8988T (cell line): ENCODE measurements around the gene C9orf50.

Experiments used
- DNase-seq: peaks from one replicate; pipeline ENCODE4 v3.0.0; 2011

C9orf50 gene

DNA sequence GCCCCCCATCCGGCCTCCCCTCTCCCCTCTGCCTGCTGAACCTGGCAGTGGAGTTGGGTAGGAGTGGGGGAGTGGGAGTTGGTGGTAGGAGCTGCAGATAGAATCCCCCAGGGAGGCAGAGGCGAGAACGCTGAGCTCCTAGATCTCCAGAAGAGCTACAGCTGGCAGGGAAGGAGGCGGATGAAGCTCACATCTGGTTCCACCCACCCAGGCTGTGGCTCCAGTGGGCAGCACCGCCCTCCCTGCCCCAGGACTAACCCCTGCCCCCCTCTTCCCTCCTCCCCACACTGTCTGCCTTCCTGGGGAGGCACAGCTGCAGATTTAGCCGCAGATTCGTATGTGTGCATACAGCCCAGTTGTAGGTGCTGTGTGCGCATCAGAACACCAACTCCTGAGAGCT, 34.2 kb downstream of the C9orf50 start:
- no peak for DNase-seq

DNA sequence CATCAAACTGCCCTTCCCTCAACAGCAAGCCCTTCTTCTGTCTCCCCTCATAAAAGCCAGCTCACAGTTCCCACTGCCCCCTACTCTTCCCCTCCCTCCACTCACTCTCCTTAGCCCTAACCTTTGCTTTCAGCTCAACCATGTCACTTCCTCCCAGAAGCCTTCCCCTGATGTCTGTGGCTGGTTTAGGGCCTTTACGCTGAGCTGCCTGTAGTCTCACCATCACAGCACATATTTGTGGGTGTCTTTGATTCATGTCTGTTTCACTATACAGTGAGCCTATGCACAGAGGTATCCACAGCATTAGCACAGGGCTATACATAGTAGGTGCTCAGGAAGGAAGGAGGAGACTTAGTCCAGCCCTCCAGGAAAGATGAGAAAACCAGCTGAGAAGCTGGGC, 34.7 kb downstream of the C9orf50 start:
- no peak for DNase-seq

DNA sequence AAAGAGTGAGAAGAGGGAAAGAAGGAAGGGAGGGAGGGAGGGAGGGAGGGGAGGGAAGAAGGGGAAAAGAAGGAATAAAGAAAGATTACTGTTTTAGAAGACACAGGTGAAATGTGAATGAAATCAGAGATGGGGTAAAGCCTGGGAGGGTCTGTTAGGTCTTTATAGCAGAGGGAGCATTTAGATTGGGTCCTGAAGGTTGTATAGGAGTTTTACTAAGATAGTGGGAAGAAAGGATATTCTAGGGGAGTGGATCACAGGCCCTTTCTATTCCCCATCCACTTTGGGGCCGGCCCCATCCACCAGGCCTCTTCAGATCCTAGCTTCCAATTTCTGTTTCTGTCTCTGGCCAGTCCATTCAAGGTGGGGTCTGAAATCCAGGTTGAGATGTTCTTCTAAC, 35.5 kb downstream of the C9orf50 start:
- DNase-seq = no peak

DNA sequence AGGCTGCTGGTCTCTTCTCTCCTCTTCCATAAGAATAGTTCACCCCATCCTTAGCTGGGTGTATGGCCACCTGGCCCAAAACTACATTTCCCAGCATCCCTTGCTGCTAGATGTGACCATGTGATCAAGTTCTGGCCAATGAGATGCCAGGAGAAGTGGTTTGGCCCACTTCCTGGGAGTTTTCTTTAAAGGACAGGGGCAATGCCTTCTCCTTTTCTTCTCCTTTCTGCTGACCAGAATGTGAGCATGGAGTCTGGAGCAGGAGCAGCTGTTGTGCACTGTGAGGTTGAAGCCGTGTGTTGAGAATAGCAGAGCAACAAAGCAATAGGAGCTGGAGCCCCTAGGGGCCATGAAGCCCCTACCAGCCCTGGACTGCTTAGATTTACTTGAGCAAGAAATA, 36.8 kb downstream of the C9orf50 start:
- peak; percentile 60 for DNase-seq

DNA sequence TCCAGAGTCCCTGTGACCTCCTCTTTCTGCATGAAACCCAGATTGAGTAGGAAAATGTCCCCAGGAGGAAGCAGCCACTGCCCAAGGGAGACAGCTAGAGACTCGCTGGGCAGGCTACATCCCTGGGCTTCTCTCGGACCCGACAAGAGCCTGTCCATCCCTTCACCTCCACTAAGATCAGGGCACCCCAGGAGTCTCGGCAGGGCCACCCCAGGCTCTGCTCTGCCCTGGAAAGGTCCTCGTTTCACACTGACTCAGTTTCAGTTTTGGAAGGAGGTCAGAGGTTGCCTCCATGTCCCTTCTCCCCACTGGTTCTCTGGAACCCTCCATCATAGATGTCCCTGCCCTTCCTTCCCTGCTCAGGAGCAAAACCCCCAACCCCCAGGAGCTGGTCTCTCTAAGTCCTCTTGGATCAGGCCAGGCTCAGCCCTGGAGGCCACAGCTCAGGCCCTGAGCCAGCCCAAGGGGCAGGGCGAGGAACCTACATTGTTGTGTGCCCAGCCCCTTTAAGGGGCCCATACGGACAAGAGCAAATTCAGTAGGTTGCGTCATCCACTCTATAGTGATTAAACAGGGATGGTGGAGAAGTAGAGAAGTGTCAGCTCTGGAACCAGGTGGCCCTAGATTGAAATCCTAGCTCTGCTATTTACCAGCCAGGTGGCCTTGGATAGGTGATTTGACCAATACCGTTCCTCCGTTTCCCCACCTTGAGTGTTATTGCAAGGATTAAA, 37.4 kb downstream of the C9orf50 start:
- no peak for DNase-seq

DNA sequence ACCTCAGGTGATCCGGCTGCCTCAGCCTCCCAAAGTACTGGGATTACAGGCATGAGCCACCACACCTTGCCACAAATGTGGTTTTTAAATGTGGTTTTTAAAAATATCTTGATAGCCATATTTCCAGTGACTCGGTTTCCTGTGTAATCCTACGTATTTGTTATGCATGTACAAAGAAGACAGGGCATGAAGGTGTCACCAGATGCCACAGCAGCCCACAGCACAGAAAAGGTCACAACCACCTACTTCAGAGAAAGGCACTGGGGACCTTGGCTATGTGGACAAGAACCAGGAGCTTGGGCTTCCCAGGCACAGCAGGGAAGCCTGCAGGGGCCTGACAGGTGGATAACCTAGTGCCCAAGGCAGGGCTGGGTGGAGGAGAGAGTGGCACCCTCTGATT, 38.0 kb downstream of the C9orf50 start:
- DNase-seq = no peak

DNA sequence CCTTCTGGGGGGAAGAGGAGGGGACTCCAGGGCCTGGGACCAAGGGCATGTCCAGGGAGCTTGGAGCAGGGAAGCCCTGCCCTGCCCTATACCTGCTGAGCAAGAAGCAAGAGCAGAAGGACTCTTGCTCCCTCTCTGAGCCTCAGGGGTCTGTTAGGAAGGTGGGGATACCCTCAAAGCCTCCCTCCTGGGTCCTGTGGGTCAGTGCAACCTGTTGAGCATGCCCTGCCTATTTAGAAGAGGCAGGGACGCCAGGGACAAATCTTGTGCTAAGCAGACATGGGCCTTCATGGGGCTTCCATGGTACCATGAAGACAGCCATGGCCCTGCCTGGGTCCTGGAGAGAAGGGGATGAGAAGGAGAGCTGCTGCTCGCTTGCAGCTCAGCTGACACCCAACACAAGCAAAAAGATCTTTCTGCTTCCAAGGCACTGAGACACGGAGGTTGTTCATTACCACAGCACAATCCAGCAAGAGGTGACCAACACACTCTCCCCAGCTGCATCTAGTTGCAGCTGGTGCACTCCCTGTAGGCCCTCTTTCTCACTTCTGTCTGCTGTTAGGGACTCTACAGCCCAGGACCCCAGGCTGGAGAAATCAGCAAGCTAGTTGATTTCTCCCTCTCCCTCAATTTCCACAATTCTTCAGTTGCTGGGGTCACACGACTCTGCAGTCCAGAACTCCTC, 39.3 kb downstream of the C9orf50 start:
- DNase-seq = no peak

DNA sequence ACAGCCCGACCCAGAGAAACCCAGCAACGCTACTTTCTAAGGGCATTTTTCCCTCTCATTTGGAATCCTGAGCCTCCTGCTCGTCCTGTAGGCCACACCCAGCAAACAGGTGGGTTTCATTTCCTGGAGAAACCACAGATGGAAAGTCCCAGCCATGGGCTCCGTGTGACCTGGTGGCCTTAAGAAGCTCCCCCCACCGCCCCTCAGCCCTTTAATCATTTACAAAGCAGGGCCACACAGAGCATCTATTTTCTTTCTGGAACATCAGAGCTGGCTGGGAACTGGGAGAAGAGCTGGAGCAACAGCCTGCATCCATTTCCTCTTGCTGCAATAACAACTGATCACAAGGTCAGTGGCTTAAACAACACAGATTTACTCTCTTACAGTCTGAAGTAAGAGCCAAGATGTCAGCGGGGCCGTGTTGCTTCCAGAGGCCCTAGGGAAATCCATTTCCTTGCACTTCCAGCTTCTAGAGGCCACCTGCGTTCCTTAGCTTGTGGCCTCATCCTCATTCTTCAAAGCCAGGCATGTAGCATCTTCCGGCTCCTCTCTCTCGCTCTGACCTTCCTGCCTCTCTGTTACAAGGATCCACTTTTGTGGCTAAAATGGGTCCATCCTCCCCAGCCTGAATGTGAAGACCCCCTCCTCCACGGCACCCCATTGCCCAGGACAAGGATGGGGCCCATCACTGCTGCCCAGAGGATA, 40.5 kb downstream of the C9orf50 start:
- DNase-seq = no peak

DNA sequence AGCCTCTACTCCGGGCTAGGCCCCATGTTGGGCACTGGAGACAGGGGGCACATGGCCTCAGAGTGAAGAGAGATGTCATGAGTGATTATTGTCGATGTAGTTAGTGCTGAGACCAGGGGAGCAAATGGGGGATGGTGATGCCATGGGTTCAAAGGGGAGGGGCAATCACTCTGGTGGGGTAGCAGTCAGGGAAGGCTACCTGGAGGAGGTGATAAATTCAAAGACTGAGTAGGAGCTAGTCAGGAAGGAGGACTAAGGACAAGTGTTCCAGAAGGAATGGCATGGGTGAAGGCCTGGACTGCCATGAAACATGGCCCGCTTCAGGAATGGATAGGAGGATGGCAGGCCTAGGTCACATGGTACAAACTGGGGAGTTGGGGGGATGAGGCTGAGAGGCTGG, 41.6 kb downstream of the C9orf50 start:
- DNase-seq = no peak

DNA sequence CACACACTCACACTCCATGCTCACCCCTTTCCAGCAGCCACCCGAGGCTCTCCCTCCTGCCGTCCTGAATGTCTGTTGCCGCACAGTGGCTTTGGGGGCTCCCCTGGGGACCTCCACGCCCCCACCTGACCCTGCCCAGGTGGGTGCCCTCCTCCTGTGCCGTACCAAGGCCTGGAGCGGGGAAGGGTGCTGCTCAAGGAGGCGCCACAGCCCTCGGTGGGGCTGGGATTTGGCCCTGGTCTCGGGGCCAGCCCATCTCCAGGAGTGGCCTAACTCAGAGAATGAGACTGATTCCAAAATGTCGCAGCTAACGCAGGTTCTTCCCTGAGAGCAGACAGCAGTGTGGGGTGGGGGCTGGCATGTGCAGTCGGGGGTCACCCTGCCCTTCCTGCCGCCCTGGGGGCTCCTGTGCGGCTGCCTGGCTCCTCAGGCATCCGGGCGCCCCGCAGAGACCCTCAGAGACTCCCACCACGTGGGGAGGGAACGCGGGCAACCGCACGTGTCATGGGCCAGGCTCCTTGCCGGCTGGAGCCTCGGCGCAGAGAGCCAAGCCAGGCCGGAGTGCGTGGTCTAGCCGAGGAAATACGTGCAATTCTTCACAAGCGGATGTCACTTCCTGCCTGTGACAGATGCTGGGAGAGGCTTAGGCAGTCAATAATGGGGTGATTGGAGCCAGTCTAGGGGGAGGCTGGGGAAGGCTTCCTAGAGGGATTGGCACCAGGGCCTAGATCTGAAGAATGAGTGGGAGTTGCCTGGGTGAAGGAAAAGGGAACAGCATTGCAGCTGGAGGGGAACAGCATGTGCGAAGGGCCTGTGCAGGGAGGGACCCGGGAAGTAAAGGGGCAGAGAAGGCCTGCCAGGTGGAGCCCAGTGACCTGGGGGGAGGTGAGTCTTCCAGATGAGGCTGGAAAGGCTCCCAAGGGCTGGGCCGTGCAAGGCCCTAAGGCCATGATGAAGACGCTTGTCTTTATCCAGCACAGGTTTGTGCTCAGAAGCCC, 44.1 kb downstream of the C9orf50 start:
- no peak for DNase-seq

DNA sequence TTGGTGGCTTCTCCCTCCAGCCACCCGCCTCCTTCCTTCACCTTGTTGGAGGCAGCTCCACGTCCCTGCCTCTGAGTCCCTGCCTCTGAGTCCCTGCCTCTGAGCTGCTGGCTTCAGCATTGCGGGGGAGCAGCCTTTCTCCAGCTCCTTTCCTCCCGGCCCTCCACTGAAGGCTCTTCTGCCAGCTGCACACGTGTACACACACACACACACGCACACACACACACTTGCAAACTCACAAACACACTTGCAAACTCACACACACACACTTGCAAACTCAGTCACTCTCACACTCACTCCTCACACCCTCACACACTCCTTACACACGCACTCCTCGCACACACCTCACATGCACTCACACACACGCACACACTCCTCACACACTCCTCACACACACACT, 45.1 kb downstream of the C9orf50 start:
- DNase-seq = no peak

DNA sequence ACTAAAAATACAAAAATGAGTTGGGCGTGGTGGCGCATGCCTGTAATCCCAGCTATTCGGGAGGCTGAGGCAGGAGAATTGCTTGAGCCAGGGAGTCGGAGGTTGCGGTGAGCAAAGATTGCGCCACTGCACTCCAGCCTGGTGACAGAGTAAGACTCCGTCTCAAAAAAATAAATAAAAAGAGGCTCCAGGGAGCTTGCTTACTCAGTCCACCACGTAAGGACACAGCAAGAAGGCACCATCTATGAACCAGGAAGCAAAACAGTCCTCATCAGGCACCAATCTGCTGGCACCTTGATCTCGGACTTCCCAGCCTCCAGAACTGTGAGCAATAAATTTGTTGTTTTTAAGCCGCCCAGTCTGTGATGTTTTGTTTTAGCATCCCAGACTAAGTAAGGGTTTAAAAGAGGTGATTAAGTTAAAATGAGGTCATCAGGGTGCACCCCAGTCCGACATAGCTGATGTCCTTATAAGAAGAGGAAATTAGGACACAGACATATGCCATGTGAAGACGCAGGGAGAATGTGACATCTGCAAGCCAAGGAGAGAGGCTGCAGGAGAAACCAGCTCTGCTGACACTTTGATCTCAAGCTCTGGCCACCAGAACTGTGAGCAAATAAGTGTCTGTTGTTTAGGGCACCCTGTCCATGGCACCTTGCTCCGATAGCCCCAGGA, 45.9 kb downstream of the C9orf50 start:
- no peak for DNase-seq

DNA sequence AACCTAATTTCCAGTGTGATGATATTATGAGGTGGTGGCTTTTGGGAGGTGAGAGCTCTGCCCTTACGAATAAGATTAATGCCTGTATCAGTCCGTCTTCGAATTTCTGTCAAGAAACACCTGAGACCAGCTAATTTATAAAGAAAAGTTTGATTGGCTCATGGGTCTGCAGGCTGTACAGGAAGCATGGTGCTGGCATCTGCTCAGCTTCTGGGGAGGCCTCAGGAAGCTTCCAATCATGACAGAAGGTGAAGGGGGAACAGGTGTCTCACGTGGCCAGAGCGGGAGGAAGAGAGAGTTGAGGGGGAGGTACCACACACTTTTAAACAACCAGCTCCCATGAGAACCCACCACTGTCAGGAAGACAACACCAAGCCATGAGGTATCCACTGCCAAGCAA, 46.9 kb downstream of the C9orf50 start:
- no peak for DNase-seq

DNA sequence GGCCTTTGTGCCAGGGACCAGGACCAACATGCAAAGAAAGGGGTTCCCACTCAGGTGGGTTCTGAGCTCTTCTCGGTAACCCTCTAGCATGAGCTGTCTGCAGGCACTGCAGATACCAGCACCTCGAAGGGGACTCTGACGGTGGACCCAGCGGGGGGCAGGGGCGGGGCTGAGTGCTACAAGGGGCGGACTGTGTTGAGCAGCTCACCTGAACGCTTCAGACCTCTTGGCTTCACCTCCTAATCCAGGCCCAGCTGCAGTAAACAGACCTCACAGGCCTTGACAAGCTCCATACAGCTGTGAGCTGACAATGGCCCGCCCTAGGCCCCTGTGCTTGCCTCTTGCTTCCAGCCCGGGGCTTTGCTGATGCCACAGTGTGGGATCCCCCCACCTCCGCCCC, 48.4 kb downstream of the C9orf50 start:
- no peak for DNase-seq

DNA sequence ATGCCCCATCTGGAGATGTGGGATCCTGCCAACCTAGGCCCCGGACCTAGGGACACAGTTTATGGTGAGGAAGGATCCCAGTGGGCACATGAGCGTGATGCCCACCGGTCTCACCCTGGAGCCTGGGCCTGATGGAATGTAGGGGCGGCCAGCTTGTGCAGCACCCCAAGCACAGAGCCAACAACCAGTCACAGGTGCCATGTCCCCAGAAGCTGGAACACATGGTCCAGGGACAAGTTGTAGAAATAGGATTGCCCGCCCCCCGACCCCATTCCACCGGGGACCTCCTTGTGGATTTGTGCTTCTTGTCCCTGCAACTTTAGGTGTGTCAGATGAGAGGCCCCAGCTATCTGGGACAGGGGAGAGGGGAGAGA, 48.9 kb downstream of the C9orf50 start:
- no peak for DNase-seq

DNA sequence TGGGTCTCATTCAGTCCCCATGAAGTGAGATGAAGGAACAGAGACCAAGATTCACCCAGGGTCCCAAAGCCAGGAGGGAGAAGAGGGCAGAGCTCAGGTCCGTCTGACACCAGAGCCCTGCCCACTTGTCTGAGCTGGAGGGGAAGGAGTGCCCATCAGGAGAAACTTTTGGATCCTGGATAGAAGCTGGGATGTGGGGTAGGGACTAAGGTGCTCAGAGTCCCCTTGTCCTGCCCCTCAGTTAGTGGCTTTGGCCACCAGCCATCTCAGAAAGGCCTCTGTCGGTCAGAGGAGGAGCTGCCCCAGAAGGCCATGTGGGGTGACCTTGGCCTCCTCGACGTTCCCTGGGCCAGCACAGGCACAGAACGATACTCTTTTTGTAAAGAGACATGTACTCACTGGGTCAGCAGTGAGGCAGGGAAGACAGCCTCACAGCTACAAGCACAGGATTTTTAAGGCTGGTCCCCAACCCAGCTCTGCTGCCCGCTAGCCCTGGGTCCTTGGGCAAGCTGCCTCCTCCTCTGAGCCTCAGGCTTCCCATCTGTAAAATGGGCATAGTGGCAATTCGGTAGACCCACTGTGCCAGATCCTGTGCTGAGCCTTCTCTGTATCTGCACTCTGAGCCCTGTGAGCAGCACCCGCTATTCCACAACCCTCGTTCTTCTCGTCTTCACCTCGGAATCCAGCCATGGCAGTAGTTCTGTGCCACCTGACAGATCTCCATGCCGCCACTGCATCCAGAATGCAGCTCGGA, 49.4 kb downstream of the C9orf50 start:
- DNase-seq = no peak

DNA sequence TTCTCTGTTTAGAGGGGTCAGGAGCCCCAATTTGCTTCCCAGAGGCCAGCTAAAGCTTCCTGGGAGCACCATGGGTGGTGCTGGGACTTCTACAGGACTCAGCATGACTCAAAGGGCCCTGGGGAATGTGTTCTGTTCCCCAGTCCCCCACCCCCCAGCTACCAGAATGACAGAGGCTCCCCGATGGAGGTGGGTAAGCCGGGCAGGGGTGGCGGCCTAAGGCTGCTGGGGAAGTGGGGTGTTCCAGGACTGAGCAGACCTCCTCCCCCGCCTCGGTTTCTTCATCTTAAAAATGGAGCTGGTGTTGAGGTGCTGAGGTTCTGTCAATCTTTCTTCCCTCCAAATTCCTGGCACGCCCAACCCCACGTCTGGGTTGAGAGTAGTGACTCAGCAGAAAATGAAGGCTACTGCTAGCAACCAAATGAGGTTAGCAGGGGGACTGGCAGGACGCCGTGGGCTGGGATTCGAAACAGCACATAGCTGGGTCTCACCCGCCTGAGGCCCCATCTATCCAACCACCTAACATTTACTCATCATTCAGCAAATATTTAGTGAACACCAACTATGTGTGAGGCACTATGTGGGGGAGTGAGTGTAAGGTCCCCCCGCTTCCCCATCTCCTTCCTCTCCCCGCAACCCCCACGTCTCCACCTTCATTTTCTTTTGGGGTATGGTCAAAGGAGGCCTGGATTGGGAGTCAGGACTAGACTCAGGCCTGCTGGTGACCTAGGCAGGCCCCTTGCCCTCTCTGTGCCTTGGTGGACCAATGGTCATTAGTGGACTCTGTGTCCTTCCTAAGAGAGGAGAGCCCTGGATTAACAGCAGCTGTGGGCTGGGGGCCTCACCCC, 50.2 kb downstream of the C9orf50 start:
- no peak for DNase-seq

DNA sequence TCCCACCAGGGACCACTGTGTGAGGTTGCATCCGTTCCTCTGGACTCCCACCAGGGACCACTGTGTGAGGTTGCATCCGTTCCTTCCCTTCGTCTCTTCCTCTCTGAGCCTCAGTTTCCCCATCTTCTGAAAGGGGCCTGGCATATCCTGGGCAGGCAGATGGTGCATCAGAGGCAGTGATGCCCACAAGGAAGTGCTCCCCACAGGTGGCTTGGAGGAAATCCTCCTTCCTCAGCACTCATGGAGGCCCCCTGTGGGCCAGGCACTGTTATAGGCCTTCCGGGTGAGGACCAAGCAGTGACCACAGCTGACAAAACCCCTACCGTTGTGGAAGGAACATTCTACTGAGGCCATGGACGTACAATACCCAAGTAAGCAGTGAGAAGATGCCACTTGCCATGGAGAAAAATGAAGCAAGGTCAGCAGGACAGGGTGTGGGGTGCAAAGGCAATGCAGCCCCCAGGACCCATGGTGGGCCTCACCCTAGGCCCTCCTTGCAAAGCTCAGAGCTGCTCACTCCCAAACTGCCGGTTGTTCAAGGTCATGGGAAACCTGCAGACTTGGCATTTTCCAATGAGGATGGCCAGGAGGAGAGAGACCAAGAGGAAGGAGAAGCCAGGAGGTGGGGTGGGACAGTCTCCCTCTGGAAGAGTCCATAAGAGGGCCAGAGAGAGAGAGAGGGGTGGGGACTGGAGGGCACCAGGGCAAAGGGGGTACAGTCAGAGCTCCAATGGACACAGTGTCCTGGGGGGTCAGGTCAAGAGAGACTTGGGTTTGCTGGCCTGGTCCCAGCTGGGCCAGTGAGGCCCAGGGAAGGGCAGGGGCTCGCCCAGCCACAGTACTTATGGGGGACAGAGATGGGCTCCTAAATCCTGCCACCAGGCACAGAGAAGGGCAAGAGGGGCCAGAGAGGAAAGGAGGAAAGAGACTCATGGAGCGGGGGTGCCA, 51.1 kb downstream of the C9orf50 start:
- DNase-seq = peak; percentile 77
